T-helper 2 cell (primary cell): ENCODE measurements around the gene WDR55.
"Not testable (repeated sequence)": the region's sequence is repeated elsewhere in the genome, so short reads cannot be mapped to it uniquely, and the experiment has no call there.

ENCODE experiments used
- DNase-seq, 5 experiments: peaks; one replicate each; pipeline versions ENCODE4 v3.0.0 to v3.0.0-alpha.2; 2012 to 2022

Gene WDR55

DNA sequence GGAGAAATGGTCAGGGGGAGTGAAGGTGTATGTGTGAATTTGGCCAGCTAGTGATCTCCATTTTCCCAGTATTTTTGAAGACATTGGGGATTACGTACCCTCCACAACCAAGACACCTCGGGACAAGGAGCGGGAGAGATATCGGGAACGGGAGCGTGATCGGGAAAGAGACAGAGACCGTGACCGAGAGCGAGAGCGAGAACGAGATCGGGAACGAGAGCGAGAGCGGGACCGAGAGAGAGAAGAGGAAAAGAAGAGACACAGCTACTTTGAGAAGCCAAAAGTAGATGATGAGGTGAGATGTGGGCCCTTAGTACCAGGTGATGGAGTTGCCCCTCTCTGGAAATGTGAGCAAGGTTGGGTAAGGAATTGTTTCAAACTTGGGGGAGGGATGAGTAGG lies 5.8 kb upstream of the WDR55 start:
- DNase-seq, result no peak

DNA sequence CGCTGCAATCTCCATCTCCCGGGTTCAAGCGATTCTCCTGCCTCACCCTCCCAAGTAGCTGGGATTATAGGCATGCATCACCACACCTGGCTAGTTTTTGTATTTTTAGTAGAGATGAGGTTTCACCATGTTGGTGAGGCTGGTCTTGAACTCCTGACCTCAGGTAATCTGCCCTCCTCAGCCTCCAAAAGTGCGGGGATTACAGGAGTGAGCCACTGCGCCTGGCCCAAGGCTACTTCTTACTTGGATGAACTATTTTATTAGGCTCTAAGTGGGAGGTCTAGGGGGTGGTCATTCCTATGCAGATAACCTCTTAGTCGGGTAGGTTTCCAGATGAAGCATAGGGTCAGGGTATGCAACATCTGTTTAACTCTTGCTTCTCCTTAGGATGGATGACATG lies 4.3 kb upstream of the WDR55 start:
- not testable (repeated sequence) for DNase-seq

DNA sequence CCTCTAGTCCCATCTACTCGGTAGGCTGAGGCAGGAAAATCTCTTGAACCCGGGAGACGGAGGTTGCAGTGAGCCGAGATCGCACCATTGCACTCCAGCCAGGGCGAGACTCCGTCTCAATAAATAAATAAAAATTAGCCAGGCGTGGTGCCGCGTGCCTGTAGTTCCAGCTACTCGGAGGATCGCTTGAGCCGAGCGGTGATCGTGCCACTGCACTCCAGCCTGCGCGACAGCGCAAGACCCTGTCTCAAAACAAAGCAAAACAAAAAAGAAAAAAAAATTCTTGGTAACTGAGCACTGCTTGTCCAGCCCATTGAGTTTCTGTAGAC lies 710 bp upstream of the WDR55 start:
- DNase-seq, result no peak

DNA sequence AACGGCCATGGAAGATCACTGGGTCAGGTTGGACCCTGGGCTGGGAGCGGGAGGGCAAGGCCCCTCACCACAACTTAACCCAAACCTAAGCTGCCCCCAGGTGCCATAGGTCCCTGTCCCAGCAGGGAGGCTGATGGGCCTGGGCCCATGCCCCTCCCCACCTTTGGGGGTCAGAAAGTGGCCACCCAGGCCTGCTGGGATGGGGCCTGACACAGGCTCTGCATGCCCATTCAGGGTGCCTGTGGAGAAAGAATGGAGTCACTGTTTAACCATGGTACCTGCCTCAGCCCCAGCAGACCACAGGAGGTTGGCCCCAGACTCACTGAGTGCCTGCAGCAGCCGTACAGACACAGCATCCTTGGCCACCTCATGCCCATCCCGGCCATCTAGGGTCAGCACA lies 6.3 kb downstream of the WDR55 start:
- DNase-seq, result not testable (repeated sequence)

DNA sequence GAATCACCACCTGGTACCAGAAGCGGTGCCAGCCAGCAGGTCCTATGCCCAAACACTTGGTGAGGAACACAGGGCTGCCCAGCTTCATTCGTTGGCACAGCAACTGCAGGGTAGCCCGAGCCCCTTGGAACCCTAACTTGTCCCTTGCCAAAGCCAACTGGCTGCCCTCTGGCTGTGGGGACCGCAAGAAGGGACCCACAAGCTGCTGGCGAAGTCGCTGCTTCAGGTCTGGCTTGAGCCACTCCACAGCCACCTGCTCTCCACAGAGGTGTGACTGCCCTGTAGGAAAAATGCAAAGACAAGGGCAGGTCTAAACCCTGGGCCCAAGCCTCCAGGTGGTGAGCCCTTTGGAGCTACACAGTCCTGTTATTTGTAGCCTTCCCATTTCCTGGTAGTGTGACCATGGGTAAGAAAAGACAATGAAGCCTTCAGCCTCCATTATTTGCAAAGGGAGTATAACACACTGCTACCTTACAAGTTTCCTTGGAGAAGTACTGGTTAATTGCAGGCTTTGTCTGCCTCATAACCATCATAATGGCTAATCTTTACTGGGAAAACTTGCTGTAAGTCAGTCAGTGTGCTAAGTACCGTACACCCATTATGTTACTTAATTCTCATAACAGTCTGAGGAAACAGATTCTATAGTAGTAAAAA lies 6.9 kb downstream of the WDR55 start:
- DNase-seq, result no peak

DNA sequence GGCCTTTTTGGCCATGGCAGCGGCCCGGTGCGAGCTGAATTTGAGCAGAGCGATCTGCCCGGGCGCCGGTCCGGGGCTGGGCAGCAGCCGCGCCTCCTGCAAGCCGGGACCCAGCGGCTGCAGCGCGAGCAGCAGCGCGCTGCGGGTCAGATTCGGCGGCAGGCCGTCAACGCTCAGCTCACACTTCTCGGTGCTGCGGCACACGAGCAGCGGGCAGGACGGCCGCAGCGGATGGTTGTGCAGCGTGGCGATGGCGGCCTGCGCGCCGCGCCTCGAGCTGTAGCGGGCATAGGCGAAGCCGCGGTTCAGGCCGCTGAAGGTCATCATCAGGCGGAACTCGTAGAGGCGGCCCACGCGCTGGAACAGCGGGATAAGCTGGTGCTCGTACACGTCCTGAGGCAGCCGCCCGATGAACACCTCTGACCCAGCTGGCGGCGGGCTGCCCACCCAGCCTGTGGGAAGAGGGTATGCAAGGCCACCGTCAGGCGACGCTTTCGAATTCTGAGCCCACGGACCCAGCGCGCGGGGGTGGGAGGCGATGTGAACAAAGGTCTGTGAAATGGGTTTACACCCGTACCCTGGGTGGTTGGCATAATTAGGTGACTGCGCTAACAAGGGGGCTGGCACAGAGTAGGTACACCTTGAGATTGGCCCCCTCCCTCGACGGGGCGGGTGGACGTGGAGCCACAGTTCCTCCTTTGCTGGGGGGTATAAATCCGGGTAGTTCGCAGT lies 7.9 kb downstream of the WDR55 start:
- DNase-seq, result no peak

DNA sequence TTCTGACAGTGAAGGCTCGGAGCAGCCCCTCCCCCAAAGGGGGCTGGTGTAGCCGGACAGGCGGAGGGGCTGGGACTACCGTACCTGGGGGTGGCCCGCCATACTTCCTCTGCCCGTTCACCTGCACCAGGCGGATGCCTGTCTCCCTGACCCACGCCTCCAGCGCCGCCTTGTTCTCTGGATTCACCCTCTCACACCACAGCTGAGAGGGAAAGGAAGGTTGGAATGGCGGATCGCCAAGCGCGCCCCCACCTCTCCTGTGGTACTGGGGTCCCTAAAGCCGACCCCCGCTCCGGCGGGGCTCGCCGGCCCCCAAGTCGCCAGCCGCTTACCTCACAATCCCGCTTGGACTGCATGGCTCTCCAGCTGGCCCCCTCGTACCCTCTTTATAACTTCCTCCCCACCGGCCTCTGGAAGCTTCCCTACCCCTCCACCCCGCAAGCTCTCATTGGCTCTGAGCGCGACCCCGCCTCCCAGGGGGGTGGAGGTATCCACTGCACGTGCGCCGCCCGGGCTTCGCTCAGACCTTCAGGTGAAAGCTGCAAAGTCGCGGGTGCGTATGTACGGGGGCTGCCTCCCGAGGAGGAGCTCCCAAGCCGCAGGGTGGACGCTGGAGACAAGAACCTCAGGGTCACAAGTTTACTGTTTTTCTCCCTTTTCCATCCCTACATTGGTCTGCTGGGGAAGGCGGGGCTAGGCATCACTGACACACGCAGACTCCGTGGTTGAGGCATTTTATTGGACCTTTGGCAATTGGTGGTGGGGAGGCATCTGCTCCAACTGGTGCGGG lies 8.7 kb downstream of the WDR55 start, which contains the start of gene DND1:
Gene DND1, minus strand, starts transcription at position 390 of the 790 bp plus-strand sequence. Its CDS starts 34 bp downstream, at position 356.
- no peak for DNase-seq

DNA sequence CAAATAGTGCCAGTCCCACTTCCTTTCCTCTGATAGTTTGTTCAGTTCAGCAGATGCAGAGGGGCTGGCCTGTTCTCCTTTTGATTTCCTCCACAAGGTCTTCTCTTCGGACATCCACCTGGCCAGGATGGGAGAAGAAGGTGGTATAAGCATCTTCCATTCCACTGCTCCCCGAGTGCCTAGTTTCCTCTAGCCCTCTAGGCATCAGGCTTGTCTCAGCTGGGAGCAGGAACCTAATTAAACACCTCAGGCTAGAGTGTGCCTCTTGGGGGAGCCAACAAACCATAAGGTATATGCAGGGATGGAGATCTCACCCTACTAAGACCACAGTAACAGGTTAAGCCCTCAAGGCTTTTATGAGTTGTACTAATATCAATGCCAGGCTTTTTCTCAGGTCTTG lies 9.5 kb downstream of the WDR55 start:
- DNase-seq, result no peak

DNA sequence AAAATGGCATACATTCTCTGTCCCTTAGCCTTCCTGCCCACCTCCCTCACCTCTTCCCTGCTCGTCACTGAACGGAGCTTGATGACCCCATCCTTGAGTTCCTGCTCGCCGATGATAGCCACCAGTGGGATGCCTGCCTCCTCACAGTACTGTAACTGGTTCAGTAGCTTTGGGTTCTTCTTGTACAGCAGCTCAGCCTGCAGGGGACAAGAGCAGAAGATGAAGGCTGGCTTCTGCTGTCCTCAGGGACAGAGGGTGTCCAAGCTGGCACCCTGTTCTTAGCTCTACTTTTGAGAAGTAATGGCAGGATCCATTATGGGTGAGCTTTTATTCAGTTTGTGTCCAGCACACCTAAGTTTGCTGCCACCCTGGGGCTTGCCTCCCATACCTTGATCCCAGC lies 9.9 kb downstream of the WDR55 start:
- no peak for DNase-seq

DNA sequence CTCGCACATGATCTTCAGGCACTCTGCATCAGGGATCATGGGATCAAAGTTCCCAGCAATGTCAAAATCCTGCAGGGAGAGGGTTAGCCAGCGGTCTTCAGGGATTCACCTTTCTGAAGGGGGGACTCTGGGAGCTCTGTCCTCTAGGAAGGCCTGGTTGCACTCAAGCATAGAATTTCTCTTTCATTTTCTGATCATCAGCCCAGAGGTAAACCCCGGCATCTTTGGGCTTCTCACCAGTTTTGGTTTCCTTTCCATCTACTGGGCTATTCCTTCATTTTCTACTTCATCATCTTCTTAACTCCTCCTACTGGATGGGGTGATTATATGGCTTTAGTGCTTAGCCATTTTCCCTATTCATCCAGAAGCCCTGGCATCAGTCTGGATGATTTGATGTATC lies 13.2 kb downstream of the WDR55 start:
- DNase-seq, result no peak

DNA sequence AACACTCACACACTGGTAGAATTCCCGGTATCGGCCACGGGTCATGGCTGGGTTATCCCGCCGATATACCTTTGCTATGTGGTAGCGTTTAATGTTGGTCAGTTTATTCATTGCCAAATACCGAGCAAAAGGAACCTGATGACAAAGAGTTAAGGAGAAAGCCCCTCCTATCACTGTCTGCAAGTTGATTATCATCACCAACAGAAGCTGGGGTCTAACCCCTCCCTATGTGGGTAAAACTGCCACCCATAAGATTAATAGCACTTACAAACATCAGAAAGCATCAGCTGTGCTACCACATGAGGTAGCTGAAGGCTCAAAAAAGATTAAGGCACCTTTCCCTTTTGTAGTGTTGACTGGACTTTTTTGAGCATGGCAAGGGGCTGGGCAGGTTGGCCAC lies 14.3 kb downstream of the WDR55 start:
- DNase-seq, result no peak

DNA sequence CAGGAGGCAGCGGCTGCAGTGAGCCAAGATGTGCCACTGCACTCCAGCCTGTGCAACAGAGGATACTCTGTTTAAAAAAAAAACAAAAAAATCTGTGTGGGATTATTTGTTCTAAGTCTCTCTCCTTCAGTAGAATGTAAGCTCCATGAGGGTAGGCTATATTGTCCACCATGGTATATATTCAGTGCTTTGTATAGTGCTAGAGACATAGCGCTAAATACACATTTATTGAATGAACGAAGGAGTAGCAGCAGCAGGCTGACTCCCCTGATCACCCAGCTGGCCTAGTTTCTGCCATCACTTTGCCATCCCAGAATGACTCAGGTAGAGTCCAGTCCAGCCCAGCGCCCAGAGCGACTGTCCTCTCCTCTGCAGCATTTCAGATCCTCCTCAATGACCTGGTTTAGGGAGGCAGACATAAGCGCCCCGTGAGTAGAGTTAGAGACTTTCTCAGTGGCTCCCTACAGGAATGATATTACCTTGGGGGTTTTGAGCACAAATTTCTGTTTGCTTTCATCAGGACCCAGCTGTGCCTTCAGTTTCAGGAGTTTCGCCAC lies 25.8 kb downstream of the WDR55 start:
- no peak for DNase-seq

DNA sequence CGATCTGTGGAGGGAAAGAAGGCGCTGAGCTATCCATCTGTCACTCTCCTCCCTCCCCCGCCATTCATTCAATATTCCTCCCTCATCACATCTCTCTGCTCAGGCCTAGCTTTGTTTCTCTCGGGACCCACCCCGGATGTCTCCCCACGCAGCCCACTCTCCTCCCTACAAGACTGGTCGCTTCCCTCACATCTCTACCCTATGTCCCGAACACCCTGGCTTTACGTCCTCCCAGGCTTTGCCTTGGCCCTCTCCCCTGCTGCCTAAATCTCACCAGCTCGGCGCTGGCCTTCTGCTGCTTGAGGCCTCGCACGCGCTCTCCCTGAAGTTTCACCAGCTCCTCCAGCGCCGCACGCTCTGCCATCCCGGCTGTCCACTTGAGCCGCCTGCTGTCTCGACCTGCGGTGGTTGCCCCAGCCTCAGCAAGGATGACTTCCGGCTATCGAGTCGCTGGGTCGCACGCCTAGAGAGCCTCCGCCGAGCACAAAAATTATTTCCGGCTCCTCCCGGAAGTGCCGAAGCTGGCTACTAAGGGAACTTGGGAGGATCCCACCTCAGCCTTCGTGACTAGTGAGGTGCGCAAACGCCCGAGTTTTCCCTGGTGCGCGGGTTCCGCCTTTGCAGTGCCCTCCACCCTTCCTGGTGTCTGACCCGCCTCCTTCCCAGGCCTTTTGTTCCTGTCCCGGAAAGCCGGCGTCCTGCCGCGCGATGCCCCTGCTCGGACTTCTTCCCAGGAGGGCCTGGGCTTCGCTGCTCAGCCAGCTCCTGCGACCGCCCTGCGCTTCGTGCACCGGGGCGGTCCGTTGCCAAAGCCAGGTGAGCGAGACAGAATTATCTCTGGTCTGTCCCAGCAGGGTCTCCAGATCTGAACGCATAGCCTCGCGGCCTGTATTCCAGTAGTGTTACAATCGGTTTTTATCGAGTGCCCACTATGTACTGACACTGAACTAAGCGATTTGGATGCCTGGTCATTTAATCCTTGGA lies 26.5 kb downstream of the WDR55 start, which contains the start of the genes HARS1 and HARS2:
Gene HARS1, minus strand, starts transcription at position 430 of the 984 bp plus-strand sequence. Its CDS starts 66 bp downstream, at position 364.
Gene HARS2, plus strand, starts transcription at position 515 of the 984 bp plus-strand sequence. Its CDS starts 194 bp downstream, at position 709.
- peak; percentile 51 to 89 (median 78) for DNase-seq

DNA sequence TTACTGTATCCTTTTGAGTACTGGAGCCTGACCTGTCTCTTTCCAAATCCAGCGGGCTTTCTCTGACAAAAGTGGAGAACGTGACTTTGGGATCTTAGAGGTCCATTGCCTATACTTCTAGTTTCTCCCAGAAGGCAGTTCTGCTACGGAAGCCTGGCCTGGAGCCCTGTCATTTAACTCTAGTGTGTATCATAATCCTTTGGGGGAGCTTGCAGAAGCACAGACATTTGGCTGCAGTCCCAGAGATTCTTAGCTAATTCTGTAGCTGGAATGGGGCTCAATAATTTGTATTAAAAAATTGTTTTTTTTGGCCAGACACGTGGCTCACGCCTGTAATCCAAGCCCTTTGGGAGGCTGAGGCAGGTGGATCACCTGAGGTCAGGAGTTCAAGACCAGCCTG lies 29.6 kb downstream of the WDR55 start:
- no peak for DNase-seq

DNA sequence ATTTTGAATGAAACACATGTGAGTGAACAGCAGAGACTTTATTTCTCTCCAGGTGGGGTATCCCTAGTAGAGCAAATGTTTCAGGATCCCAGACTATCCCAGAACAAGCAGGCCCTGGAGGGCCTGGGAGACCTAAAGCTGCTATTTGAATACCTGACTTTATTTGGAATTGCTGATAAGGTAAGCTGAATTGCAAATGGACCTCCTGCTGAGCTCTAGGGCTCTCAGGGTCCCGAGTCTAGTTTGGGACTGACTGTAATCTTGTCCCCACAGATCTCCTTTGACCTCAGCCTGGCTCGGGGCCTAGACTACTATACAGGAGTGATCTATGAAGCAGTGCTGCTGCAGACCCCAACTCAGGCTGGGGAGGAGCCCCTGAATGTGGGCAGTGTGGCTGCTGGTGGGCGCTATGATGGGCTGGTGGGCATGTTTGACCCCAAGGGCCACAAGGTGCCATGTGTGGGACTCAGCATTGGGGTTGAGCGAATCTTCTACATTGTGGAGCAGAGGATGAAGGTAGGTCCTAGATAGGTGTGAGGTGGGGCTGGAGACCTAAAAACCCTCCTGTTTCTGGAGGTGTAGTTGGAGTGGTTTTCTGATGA lies 32.3 kb downstream of the WDR55 start:
- DNase-seq, result no peak

DNA sequence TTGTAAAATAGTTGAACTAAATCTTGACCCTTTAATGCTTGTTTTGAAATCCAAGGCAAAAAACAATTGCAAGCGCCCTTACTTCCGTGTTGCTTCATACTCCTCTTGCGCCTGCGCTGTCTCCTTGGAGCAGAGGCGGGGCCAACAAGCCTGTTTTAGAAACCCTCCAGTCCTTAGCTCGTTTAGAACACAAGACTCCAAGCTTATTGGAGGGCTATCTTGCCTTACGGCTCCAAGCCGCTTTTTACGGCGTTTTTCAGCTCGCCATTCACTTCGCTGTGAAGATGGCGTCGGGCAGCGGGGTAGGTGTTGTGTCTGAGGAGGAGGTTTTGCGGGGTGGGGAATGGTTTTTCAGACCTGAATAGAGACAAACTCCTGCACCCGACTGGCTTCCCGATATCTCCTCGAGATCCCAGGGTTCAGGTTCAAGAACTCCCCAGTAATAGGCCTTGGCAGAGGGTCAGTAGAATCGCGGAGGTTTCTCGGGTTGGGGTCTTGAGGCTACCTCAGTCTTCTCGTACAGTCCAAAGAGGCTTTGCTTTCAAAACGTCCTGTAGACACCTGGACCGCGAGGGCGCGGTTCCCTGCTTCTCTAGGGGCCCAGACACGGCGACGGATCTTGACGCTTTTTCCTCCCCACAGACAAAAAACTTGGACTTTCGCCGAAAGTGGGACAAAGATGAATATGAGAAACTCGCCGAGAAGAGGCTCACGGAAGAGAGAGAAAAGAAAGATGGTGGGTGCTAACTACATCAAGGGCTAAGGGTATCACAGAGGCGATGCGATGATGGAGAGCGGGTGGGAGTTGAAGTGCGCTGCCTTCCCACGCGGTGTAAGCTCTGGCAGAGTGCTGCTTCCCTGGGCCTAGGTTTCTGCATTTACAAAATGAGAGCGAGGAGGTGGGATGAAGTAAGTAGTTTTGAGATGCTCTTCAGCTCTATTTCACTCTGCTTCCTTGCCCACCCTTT lies 35.8 kb downstream of the WDR55 start, which contains the start of gene ZMAT2:
Gene ZMAT2, plus strand, starts transcription at position 271 of the 968 bp plus-strand sequence. Its CDS starts 14 bp downstream, at position 285.
- DNase-seq, result peak; percentile 79 to 98 (median 90)

DNA sequence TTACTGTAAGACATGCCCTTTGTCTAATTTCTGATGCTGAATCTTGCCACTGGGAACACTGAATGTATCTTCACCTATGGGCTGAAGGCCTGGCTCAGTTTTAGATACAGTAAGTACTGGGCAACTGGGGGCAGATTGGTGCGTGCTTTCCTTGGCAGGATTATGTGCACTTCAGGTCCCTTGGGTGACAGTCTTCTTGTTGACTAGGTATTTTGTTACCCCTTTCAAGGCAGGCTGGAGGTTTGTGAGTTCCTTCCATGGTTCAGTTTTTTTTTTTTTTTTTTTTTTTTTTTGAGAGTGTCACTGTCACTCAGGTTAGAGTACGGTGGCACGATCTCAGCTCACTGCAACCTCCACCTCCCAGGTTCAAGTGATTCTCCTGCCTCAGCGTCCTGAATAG lies 43.1 kb downstream of the WDR55 start:
- DNase-seq, result no peak

DNA sequence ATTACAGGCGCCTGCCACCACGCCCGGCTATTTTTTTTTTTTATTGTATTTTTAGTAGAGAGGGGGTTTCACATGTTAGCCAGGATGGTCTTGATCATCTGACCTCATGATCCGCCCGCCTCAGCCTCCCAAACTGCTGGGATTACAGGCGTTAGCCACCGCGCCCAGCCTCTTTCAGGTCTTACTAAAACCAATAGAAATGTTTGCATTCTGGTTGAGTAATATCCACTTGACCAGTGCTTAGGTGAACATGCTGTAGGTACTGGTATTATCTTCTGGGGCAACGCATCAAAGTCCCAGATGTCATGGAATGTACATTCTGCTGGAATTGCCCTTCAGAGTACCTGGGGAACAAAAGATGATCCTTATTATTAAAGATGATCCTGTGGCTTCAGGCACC lies 44.1 kb downstream of the WDR55 start:
- not testable (repeated sequence) for DNase-seq

DNA sequence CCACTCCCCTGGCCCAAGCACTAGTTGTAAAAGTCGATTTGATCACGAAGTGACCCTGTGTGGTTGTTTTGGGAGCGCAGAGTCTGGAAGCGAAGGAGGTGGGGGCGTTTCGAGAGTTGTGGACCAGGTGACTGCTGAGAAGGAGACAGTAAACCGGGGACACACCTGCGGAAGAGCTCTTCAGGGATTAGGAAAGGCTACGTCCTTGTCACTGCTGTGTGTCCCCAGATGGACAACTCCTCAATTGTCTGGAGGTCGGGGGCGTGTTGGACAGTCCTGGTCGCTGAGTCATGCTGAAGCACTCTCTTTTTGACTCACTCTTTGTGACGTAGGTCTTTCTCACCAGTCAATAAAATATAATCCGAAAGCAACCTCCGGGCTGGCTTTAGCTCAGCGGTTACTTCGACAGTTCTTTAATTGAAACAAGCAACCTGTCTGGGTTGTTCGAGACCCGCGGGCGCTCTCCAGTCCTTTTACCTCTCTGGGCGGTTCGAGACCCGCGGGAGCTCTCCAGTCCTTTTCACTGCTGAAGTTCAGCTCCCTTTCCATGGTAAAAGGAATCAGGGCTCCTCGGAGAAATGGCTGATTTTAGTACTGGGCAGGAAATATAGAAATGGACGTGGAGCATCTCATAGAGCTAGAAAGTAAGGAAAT lies 46.3 kb downstream of the WDR55 start:
- DNase-seq, result peak; percentile 34 to 92 (median 72)
